K562 (cell line): ENCODE results near the gene TMEM222.

Experiments used
- CBX3 ChIP-seq, 2 experiments: IDR thresholded peaks; 1 replicate in 1 of 2; 2 replicates in 1 of 2; pipeline ENCODE4 v1.6.1; 2012; ENCODE audit warnings: inconsistent platforms in 2 of 2, low read length in 2 of 2, borderline replicate concordance in 1 of 2, control low read depth in 1 of 2
- HCFC1 ChIP-seq: IDR thresholded peaks from 2 replicates; pipeline ENCODE4 v1.6.1; 2012; ENCODE audit warnings: low read depth, low read length, improper control_type of control experiment
- PCBP2 ChIP-seq: fragments of 200-400 bp; formaldehyde crosslinking; IDR thresholded peaks from 2 replicates; pipeline ENCODE4 v1.6.1; 2018; ENCODE audit warnings: low read length, low read depth, mild to moderate bottlenecking, moderate library complexity; ENCODE audit not compliant: poor library complexity, severe bottlenecking
- POLR2A ChIP-seq: fragments of 450-650 bp; conservative IDR thresholded peaks from 2 replicates; pipeline ENCODE4 v1.6.1; 2016
- SAP30 ChIP-seq: fragments of 200-600 bp; sonication (generic); IDR thresholded peaks from 2 replicates; pipeline ENCODE4 v1.6.1; 2012; ENCODE audit warnings: borderline replicate concordance, low read depth, mild to moderate bottlenecking, moderate library complexity, low read length, control low read depth, inconsistent platforms; ENCODE audit not compliant: insufficient read depth, poor library complexity, severe bottlenecking
- TEAD2 ChIP-seq: fragments of 450-650 bp; IDR thresholded peaks from 2 replicates; pipeline ENCODE4 v1.6.1; 2016; ENCODE audit warnings: missing genetic modification characterization, control low read depth, missing compliant biosample characterization
- ZNF311 ChIP-seq: fragments of 250-450 bp; sonication (Bioruptor Pico); IDR thresholded peaks from 2 replicates; pipeline ENCODE4 v1.4.0; 2020; ENCODE audit warnings: mild to moderate bottlenecking, moderate library complexity

GRCh38 chr1:27332536-27333281, 10.7 kb downstream of the TMEM222 start:
- TF ChIP-seq PCBP2 (no peak), POLR2A (no peak), SAP30 (no peak), HCFC1 (no peak), ZNF311 (CRISPR knock-in tag) (no peak), CBX3 (IDR thresholded peaks at IDR 0.05; ENCODE audit: borderline replicate concordance in 1 of 2, low read length in 2 of 2) (no peak), TEAD2 (tag) (no peak)
